Neural cell (in vitro differentiated cells): ENCODE measurements around the gene PTX4. TPM values are rescaled to one million over a fixed set of nuclear protein-coding genes. Genes with fewer than 3 reads are reported as not detected.

Experiments
- H2AFZ ChIP-seq: fragments of 200-600, 300-800 bp; sonication (generic), shearing (Covaris generic); 2 replicates; pipeline ENCODE4 v1.6.0; 2014; ENCODE audit warnings: low read depth, mild to moderate bottlenecking, antibody characterized with exemption, low read length, moderate library complexity
- H3F3A ChIP-seq: fragments of 200-600 bp; shearing (Covaris generic); 2 replicates; pipeline ENCODE4 v1.6.1; 2016; ENCODE audit warnings: mild to moderate bottlenecking, moderate library complexity, mixed read lengths, antibody characterized with exemption, low read length; ENCODE audit not compliant: insufficient read depth, poor library complexity, severe bottlenecking
- H3K27ac ChIP-seq: fragments of 200-600, 300-800 bp; sonication (generic), shearing (Covaris generic); 2 replicates; pipeline ENCODE4 v1.5.1; 2014; ENCODE audit warnings: mild to moderate bottlenecking, low read length, moderate library complexity
- H3K27me3 ChIP-seq: fragments of 300-800, 200-600 bp; sonication (generic), shearing (Covaris generic); 2 replicates; pipeline ENCODE4 v1.6.0; 2014; ENCODE audit warnings: mild to moderate bottlenecking, low read depth, low read length, moderate library complexity; ENCODE audit not compliant: insufficient read depth
- H3K36me3 ChIP-seq: fragments of 300-800, 200-600 bp; sonication (generic), shearing (Covaris generic); 2 replicates; pipeline ENCODE4 v1.5.1; 2014; ENCODE audit warnings: mild to moderate bottlenecking, antibody characterized with exemption, low read length, moderate library complexity; ENCODE audit not compliant: insufficient read depth
- H3K4me2 ChIP-seq: fragments of 300-800, 200-600 bp; sonication (generic), shearing (Covaris generic); 2 replicates; pipeline ENCODE4 v1.6.0; 2014; ENCODE audit warnings: mild to moderate bottlenecking, low read length
- H3K4me3 ChIP-seq: fragments of 300-800, 200-600 bp; sonication (generic), shearing (Covaris generic); 2 replicates; pipeline ENCODE4 v1.5.1; 2014; ENCODE audit warnings: mild to moderate bottlenecking, low read length, moderate library complexity
- H3K79me2 ChIP-seq: fragments of 200-600 bp; shearing (Covaris generic); replicated peaks from 2 replicates; pipeline ENCODE4 v1.6.0; 2014; ENCODE audit warnings: mild to moderate bottlenecking, low read length, moderate library complexity; ENCODE audit not compliant: insufficient read depth
- H3K9ac ChIP-seq: fragments of 300-800, 200-600 bp; sonication (generic), shearing (Covaris generic); 2 replicates; pipeline ENCODE4 v1.6.1; 2016; ENCODE audit warnings: mild to moderate bottlenecking, low read length, mixed read lengths
- H3K9me2 ChIP-seq: fragments of 200-600 bp; shearing (Covaris generic); 2 replicates; pipeline ENCODE4 v1.6.1; 2016; ENCODE audit warnings: mild to moderate bottlenecking, low read length, mixed read lengths; ENCODE audit not compliant: insufficient read depth
- H3K9me3 ChIP-seq: fragments of 200-600, 300-800 bp; sonication (generic), shearing (Covaris generic); 2 replicates; pipeline ENCODE4 v1.6.1; 2016; ENCODE audit warnings: mild to moderate bottlenecking, mixed run types, low read length, moderate library complexity, mixed read lengths
- H4K20me1 ChIP-seq: fragments of 200-600 bp; shearing (Covaris generic); 2 replicates; pipeline ENCODE4 v1.6.1; 2016; ENCODE audit warnings: mild to moderate bottlenecking, mixed run types; ENCODE audit not compliant: insufficient read depth
- EP300 ChIP-seq: fragments of 450-650 bp; conservative IDR thresholded peaks from 2 replicates; pipeline ENCODE4 v1.6.1; 2014; ENCODE audit warnings: antibody characterized with exemption, mild to moderate bottlenecking, moderate library complexity; ENCODE audit not compliant: poor library complexity, severe bottlenecking
- MXI1 ChIP-seq: fragments of 450-650 bp; conservative IDR thresholded peaks from 2 replicates; pipeline ENCODE4 v1.6.1; 2014; ENCODE audit warnings: antibody characterized with exemption, mild to moderate bottlenecking; ENCODE audit not compliant: poor library complexity, severe bottlenecking
- POLR2AphosphoS5 ChIP-seq: IDR thresholded peaks from 2 replicates; pipeline ENCODE4 v1.6.1; 2012
- RAD21 ChIP-seq: fragments of 450-650 bp; conservative IDR thresholded peaks from 2 replicates; pipeline ENCODE4 v1.6.1; 2014; ENCODE audit warnings: antibody characterized with exemption, mild to moderate bottlenecking, moderate library complexity
- SMC3 ChIP-seq: fragments of 450-650 bp; conservative IDR thresholded peaks from 2 replicates; pipeline ENCODE4 v1.6.1; 2014; ENCODE audit warnings: antibody characterized with exemption, mild to moderate bottlenecking, moderate library complexity; ENCODE audit not compliant: poor library complexity
- TAF1 ChIP-seq: IDR thresholded peaks from 2 replicates; pipeline ENCODE4 v1.6.1; 2012; ENCODE audit warnings: low read depth
- polyA plus RNA-seq: library from polyadenylated mRNA; depleted of rRNA; stranded (reverse); fragments of >200 nt; gene quantifications from 2 replicates; pipeline ENCODE4 v1.2.3, GENCODE V29; 2014
- TF ChIP-seq, protein P1 (sequence below): fragments of 450-650 bp; IDR thresholded peaks from 2 replicates; pipeline ENCODE4 v1.5.1; 2014; ENCODE audit warnings: antibody characterized with exemption, mild to moderate bottlenecking, moderate library complexity; ENCODE audit not compliant: poor library complexity, severe bottlenecking

The PTX4 gene
- polyA plus RNA-seq, 1 donor from 2014 or later = not detected

- Histone ChIP-seq H3K27ac (no peak overlapping the region), H3K4me3 (no peak overlapping the region), H3K36me3 (no peaks in the 10 kb centered on the region), H4K20me1 (no peaks in the 10 kb centered on the region), H3K9me3 (no peaks in the 10 kb centered on the region), H3K27me3 (no peaks in the 10 kb centered on the region), H3K9ac (no peak overlapping the region), H3K4me2 (no peak overlapping the region), H3K9me2 (no peaks in the 10 kb centered on the region), H3F3A (no peaks in the 10 kb centered on the region), H2AFZ (no peak overlapping the region), H3K79me2 (no peaks in the 10 kb centered on the region)
- TF ChIP-seq MXI1 (no peak), EP300 (no peak), TAF1 (no peak), POLR2AphosphoS5 (no peak), RAD21 (no peak), SMC3 (no peak)
Measured at GRCh38 chr16:1437606-1438005, 51.1 kb downstream of the PTX4 start.

DNA sequence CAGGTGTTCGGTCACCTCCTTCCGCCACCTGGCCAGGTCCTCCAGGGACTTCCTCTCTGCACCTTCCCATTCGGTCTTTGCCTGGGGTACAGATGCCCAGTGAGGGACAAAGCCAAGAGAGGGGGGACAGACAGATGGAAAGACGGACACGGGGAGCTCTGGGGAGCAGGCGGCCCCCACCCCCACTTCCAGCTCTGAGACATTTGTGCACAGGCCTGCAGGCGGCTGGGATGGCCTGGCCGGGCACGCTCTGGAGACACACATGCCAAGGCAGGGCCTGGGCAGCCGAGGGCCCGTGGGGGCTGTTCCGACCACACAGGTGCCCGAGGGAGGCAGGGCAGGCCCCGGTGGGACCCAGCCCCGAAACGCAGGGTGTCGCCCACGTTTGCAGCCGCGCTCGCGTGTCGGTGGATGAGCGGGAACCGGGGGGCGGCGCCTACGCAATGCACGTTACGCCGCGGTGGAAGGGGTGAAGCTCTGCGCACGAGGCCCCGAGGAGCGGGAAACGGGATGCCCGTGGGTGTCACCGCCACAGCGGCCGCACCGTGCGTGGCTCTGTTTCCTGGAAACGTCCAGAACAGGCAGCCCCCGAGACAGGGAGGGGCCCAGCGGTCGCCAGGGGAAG, 51.9 kb downstream of the PTX4 start:
- Histone ChIP-seq H2AFZ (no peak overlapping the region), H3K79me2 (no peaks in the 10 kb centered on the region), H3K27me3 (no peaks in the 10 kb centered on the region), H3K9ac (no peak overlapping the region), H3K4me2 (no peak overlapping the region), H4K20me1 (no peaks in the 10 kb centered on the region), H3K36me3 (no peaks in the 10 kb centered on the region), H3K9me2 (no peaks in the 10 kb centered on the region), H3K4me3 (no peak overlapping the region), H3F3A (no peaks in the 10 kb centered on the region), H3K27ac (no peak overlapping the region), H3K9me3 (no peaks in the 10 kb centered on the region)
- TF ChIP-seq, protein P1, sequence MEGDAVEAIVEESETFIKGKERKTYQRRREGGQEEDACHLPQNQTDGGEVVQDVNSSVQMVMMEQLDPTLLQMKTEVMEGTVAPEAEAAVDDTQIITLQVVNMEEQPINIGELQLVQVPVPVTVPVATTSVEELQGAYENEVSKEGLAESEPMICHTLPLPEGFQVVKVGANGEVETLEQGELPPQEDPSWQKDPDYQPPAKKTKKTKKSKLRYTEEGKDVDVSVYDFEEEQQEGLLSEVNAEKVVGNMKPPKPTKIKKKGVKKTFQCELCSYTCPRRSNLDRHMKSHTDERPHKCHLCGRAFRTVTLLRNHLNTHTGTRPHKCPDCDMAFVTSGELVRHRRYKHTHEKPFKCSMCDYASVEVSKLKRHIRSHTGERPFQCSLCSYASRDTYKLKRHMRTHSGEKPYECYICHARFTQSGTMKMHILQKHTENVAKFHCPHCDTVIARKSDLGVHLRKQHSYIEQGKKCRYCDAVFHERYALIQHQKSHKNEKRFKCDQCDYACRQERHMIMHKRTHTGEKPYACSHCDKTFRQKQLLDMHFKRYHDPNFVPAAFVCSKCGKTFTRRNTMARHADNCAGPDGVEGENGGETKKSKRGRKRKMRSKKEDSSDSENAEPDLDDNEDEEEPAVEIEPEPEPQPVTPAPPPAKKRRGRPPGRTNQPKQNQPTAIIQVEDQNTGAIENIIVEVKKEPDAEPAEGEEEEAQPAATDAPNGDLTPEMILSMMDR = no peak
- TF ChIP-seq POLR2AphosphoS5 = no peak

GRCh38 chr16:1435921-1436697, 52.6 kb downstream of the PTX4 start:
- H4K20me1 ChIP-seq = no peaks in the 10 kb centered on the region
- no peaks in the 10 kb centered on the region for H3K9me3 ChIP-seq
- H2AFZ ChIP-seq = no peak overlapping the region
- no peaks in the 10 kb centered on the region for H3F3A ChIP-seq
- H3K27ac ChIP-seq = no peak overlapping the region
- H3K27me3 ChIP-seq = no peaks in the 10 kb centered on the region
- no peaks in the 10 kb centered on the region for H3K36me3 ChIP-seq
- no peaks in the 10 kb centered on the region for H3K9me2 ChIP-seq
- no peak for TF ChIP-seq POLR2AphosphoS5
- H3K4me2 ChIP-seq = no peak overlapping the region
- no peak overlapping the region for H3K4me3 ChIP-seq
- H3K79me2 ChIP-seq = no peaks in the 10 kb centered on the region
- H3K9ac ChIP-seq = no peak overlapping the region

Other genes starting within 250 kb of the PTX4 start
- gene TPSAB1, start 248.2 kb downstream of the PTX4 start, polyA plus RNA-seq = not detected in 2 replicates
- not detected in 2 replicates for gene TPSD1, start 232.9 kb downstream of the PTX4 start, polyA plus RNA-seq
- gene UBE2I, start 179.3 kb downstream of the PTX4 start, polyA plus RNA-seq = 111 and 126 TPM in 2 replicates
- 65.2 and 93.7 TPM in 2 replicates for gene BAIAP3, start 155.3 kb downstream of the PTX4 start, polyA plus RNA-seq
- 102 and 106 TPM in 2 replicates for gene TSR3, start 137.1 kb downstream of the PTX4 start, polyA plus RNA-seq
- gene GNPTG, start 137.0 kb downstream of the PTX4 start, polyA plus RNA-seq = 74.2 and 90.5 TPM in 2 replicates
- 11.9 and 13.0 TPM in 2 replicates for gene UNKL, start 74.2 kb downstream of the PTX4 start, polyA plus RNA-seq
- 37.3 and 41.0 TPM in 2 replicates for gene UQCC4, start 68.2 kb downstream of the PTX4 start, polyA plus RNA-seq
- gene PERCC1, start 57.9 kb downstream of the PTX4 start, polyA plus RNA-seq = not detected in 2 replicates
- gene CCDC154, start 44.4 kb downstream of the PTX4 start, polyA plus RNA-seq = 3.1 and 3.3 TPM in 2 replicates
- 40.9 and 53.2 TPM in 2 replicates for gene CLCN7, start 13.9 kb downstream of the PTX4 start, polyA plus RNA-seq
- gene TELO2, start 4.4 kb upstream of the PTX4 start, polyA plus RNA-seq = 50.4 and 55.5 TPM in 2 replicates
- gene TMEM204, start 44.7 kb upstream of the PTX4 start, polyA plus RNA-seq = not detected in 2 replicates
- 28.1 and 38.9 TPM in 2 replicates for gene IFT140, start 123.1 kb upstream of the PTX4 start, polyA plus RNA-seq
- 11.1 and 11.9 TPM in 2 replicates for gene CRAMP1, start 123.4 kb upstream of the PTX4 start, polyA plus RNA-seq
- 44.9 and 61.4 TPM in 2 replicates for gene JPT2, start 189.3 kb upstream of the PTX4 start, polyA plus RNA-seq
- 51.0 and 68.7 TPM in 2 replicates for gene MAPK8IP3, start 217.3 kb upstream of the PTX4 start, polyA plus RNA-seq